ENCODE results near the gene MOB3B.

Gene MOB3B

DNA sequence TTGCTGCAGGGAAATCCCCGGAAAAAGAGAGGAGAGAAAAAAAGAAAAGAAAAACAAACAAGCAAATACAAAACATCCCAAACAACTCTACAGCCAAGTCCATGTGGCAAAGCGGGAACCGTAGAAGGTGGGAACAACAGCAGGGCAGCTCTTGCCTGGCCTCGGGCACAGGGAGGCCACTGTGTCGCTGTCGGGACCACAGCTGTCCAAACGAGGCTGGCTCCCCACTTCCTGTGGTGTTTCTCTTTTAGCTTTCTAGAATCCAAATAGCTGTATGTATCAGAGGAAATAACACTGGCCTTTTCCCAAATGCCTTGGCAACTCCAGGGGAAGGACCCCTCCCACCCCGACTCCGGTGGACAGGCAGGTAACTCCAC, 191.1 kb downstream of the MOB3B start:
- no peak for DNase-seq (ENCODE audit: low read depth)

DNA sequence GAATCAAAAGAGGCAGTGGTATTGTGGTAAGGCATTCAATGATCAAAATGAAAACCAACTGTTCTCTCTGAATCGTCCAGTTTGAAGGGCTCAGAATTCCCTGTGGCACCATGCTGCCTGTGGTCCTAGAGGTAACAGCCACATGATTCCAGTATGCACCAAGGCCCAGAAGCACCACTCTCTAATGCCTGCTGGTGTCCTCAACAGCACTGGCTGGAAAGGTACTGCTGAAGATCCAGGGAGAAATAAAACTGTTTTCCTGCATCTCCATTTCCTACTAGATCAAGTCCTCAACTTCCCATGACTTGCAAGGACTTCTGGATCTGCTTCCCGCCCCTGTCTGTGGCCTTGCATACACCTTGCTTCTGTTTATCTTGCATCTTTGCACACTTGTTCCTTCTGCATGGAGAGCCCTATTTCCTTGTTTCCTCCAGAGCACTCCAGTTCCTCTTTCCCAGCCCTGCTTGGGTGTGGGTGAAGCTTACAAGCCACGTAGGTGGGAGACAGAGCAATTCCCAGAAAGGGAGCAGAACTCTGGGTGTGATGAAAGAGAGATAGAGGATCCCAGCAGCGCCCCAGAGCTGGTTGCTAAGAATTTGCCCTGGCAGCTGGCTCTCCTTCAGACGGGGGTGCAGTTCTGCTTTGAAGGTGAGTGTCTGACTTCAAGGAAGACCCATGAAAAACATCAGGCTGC, 191.6 kb downstream of the MOB3B start:
- no peak for DNase-seq (ENCODE audit: low read depth)

- no peak for DNase-seq (ENCODE audit: low read depth)
These were observed 192.4 kb downstream of the MOB3B start for GRCh38 chr9:27337236-27337635.

DNA sequence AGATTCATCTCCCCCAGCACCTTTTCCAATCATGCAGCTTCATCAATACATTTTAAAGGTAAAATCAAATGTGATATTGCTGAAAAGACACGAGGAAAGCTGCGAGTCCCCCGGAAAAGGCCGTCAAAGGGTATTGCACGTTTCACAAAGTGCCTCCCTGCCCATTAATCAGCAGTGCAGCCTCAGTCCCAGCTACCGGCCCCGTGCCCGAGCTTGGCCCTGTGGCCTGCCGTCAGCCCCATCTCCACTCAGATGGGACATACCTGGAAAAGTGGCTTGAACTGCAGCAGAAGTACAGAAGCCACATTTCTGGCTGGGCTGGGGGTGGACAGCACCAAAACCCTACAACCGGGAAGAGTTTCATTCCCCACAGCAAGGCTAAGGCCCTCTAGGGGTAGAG, 192.8 kb downstream of the MOB3B start:
- DNase-seq (ENCODE audit: low read depth) = no peak

- DNase-seq (ENCODE audit: low read depth) = no peak
These were observed 193.5 kb downstream of the MOB3B start for GRCh38 chr9:27336126-27336525.

GRCh38 chr9:27335075-27335474, 194.5 kb downstream of the MOB3B start:
- DNase-seq (ENCODE audit: low read depth) = no peak

DNA sequence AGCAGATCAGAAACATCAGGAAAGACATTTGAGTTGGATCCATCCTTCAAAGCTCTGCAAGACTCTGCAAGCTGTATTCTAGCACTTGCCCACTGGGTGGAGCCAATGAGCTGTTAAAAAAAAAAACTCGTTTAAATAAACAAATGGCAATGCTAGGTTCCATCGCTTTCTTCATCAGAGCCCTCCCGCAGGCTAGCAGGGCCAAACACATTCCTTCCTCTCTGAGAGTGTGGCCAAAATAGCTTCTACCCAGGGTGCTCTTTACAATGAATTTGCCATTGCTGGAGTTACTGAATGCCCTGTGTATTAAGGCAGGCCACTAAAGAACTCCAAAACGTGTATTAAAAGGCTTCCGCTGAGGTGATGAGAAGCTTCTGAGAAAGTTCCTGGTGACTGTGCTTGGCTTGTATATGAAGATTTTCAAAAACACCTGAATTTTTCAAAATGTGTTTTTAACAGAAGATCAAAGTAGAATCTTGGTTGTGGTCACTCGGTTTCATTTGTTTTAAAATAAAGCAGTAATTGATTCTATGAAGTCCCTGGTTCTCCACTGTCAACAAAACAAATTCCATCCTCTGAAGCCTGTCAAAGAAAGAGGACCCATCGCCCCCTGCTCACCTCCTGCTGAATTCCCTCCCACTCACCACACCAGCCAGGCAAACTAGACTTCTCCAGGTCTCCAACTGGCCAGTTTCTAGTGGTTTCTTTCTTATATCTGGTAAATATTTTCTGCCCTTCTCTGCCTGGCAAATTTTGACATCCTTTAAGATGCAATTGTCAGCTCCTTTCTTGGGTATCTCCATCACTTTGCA, 196.2 kb downstream of the MOB3B start:
- peak; percentile 28 for DNase-seq (ENCODE audit: low read depth)

DNA sequence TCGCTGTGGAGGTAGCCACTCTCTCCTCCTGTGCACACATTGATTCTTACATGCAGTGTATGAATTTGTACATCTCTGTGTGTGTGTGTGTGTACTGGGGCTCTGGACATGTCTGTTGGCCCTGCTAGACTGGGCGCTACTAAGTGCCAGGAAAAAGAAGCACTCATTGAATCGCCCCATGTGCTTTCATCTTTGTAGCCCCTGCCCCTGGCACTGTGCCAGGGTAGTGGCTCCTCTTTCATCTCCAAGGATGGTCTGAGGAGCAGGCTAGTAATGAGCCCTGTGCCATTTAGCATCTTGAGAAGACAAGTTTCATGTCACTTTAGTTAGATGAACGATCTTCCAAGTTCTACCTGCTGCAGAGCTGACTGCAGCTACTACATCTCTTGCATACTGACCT, 198.2 kb downstream of the MOB3B start:
- DNase-seq (ENCODE audit: low read depth) = no peak

DNA sequence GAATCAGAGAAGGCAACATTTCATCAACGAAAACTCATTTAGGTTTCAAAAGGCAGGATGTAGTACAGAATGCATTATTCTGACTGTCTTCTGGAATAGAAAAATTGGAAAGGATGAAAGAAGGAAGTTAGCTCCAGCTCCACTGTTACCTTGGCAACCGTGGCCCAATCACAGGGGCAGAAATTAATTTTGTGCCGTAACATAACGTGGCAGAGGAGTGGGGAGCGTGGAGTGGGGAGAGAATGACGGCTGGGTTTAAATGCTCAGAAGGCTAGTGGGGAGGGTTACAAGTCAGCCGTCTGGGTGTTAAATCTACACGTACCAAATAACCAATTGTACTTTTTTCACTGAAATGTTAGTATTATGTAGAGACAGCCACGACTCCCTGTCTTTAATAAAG, 200.3 kb downstream of the MOB3B start:
- no peak for DNase-seq (ENCODE audit: low read depth)

GRCh38 chr9:27328483-27328882, 201.1 kb downstream of the MOB3B start:
- DNase-seq (ENCODE audit: low read depth) = no peak

DNA sequence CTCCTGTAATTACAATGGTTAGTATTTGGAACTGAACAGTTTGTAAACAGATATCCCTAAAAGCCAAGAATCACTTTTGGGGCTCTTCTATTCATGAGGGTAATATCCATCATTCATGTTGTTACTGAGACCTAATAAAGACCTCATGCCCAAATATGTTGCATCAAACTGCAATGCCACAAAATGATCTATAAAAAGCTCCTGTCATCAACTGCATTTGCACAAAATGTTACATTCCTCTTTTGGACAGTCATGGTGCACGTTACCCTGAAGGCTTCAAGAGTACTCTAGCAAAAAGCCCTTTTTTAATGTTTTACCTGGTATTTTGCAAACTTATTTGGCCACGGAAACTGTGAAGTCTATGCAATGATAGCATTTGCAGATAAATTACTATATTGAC, 218.4 kb downstream of the MOB3B start:
- no peak for DNase-seq (ENCODE audit: low read depth)

GRCh38 chr9:27310582-27310981, 219.0 kb downstream of the MOB3B start:
- no peak for DNase-seq (ENCODE audit: low read depth)

GRCh38 chr9:27308691-27309390, 220.8 kb downstream of the MOB3B start:
- no peak for DNase-seq (ENCODE audit: low read depth)

DNA sequence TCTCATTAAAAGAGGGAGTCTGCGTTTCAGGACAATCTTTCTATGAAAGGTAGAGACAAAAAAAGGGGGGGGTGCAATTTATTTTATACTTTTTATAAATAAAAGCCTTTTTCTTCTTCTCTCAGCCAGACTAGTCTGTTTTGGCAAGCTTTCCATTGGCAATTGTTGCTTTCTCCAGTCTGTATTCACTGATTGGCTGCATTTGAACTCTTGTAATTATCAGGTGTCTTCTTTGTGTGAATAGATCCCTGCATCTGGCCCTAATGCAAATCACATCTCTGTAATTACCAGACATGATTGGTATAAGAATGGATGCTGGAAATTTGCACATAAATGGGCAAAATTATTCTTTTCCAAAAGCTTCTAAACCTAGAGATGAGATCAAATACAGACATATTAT, 225.1 kb downstream of the MOB3B start:
- no peak for DNase-seq (ENCODE audit: low read depth)

GRCh38 chr9:27303219-27303618, 226.4 kb downstream of the MOB3B start:
- DNase-seq (ENCODE audit: low read depth) = no peak

GRCh38 chr9:27297050-27297449, 232.6 kb downstream of the MOB3B start, which contains the start of gene EQTN:
EQTN (minus strand) TSS chr9:27297150; CDS start chr9:27297055, 95 bp downstream.
- DNase-seq (ENCODE audit: low read depth) = no peak

DNA sequence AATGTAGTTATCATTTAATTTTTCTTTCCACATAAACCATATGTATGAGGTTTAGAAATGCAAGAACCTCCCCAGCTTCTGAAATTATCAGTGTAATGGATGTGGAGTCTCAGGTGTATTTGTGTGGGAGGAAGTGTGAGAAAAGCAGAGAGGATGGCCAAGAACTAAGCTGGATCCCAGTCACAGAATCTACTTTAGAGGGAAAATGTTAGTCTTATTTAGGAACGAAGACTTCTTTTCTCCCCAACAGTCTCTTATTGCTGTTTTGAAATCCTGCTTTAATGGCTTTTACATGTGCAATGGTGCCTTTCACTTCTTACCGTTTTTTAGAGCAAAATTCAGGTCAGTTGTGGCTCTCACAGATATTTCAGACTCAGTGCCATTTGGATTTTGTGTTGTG, 235.6 kb downstream of the MOB3B start:
- no peak for DNase-seq (ENCODE audit: low read depth)

DNA sequence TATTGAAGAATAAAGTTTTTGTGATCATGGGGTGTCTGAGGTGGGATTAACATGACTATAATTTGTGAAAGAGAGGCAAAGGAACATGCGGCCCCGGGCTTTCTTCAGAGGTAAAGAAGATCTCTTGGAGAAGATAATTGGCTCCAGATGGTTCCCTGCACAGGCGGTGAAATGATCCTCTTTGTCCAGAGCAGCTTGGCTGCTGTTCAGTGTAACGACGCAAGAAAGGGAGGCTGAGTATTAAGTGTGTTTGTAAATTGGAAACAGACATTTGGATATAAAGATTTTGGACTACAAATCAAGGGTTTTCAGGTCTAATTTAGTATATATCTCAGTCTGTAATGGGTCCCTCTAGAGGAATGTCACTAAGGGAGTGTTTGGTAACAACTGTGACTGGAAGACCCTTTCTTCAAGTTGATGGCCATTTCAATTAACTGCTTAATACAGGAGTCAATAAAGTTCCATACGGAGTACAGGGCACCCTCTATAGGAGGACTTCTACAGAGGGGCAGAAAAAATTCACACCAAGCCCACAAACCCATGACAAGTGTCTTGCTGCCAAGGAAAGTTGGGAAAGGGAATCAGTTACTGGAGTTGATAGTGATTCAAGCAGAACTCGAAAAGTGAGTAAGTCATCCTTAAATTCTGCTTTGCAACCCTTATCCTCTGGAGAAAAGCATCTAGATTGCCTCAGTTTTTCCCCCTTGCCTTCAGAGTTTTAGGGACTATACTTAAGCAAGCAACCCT, 236.8 kb downstream of the MOB3B start:
- DNase-seq (ENCODE audit: low read depth) = no peak

- DNase-seq (ENCODE audit: low read depth) = no peak
These were observed 238.3 kb downstream of the MOB3B start for GRCh38 chr9:27291292-27291691.

GRCh38 chr9:27282269-27282668, 247.3 kb downstream of the MOB3B start:
- DNase-seq (ENCODE audit: low read depth) = no peak

GRCh38 chr9:27280860-27281259, 248.8 kb downstream of the MOB3B start:
- no peak for DNase-seq (ENCODE audit: low read depth)

GRCh38 chr9:27280249-27280648, 249.4 kb downstream of the MOB3B start:
- DNase-seq (ENCODE audit: low read depth) = no peak

Measured in activated T-cell treated with anti-CD3 and anti-CD28 coated beads for 1 hour (primary cell).